Activated CD8-positive, alpha-beta T cell treated with anti-CD3 and anti-CD28 coated beads for 36 hours (primary cell): Measurements from ENCODE around the gene AUTS2. TPM values are rescaled to one million over a fixed set of nuclear protein-coding genes. Genes with fewer than 3 reads are reported as not detected.

Experiments used
- ATAC-seq: fragments of 200-7000 bp; cut with Tn5 transposase; one replicate; pipeline ENCODE4 v1.10.0; 2021; ENCODE audit warnings: mild to moderate bottlenecking, moderate library complexity
- CTCF ChIA-PET: fragments of 350-600 bp; sonication (Branson Sonifier 250); formaldehyde crosslinking; loops from one replicate; lab custom pipeline; 2021; ENCODE audit warnings: antibody characterized with exemption; lab: Charles Lee
- POLR2A ChIA-PET: fragments of 350-600 bp; sonication (Branson Sonifier 250); formaldehyde crosslinking; loops from one replicate; lab custom pipeline; 2021; ENCODE audit warnings: antibody characterized with exemption; lab: Charles Lee
- DNase-seq: peaks from one replicate; pipeline ENCODE4 v3.0.0-alpha.2; 2020
- H3K27ac Mint-ChIP-seq: one replicate; pipeline ENCODE4 v1.8.0; 2021; ENCODE audit warnings: mild to moderate bottlenecking, mixed read lengths
- H3K27me3 Mint-ChIP-seq: one replicate; pipeline ENCODE4 v1.8.0; 2021; ENCODE audit warnings: mixed read lengths
- H3K36me3 Mint-ChIP-seq: one replicate; pipeline ENCODE4 v1.8.0; 2021; ENCODE audit warnings: low read depth, mixed read lengths
- H3K4me1 Mint-ChIP-seq: one replicate; pipeline ENCODE4 v1.8.0; 2021; ENCODE audit warnings: low read depth, mixed read lengths
- H3K4me3 Mint-ChIP-seq: one replicate; pipeline ENCODE4 v1.8.0; 2021; ENCODE audit warnings: mild to moderate bottlenecking, moderate library complexity, mixed read lengths
- H3K9me3 Mint-ChIP-seq: one replicate; pipeline ENCODE4 v1.8.0; 2021; ENCODE audit warnings: mixed read lengths
- CTCF ChIP-seq: fragments of 200-600 bp; IDR thresholded peaks from one replicate; pipeline ENCODE4 v1.8.0; 2022; ENCODE audit warnings: antibody characterized with exemption, mild to moderate bottlenecking
- intact Hi-C: fragments of 100-400 bp; cut with micrococcal nuclease; formaldehyde crosslinking; loops from one replicate; pipeline ENCODE4 v1.10.0; 2022
- total RNA-seq, 2 experiments: library from RNA; stranded (reverse); gene quantifications; one replicate each; pipeline ENCODE4 v1.2.3, GENCODE V29; 2021

The AUTS2 gene
- total RNA-seq, 2 experiments from 2014 or later = 3.1 to 3.3 TPM

- H3K27me3 Mint-ChIP-seq = peaks cover 6% of the 10 kb centered on the region
- ATAC-seq = no peak
- no peak overlapping the region for H3K27ac Mint-ChIP-seq
- no peaks in the 10 kb centered on the region for H3K36me3 Mint-ChIP-seq
- intact Hi-C loops = no loop called here
- POLR2A ChIA-PET = no interaction called here
- H3K9me3 Mint-ChIP-seq = no peaks in the 10 kb centered on the region
- H3K4me3 Mint-ChIP-seq = no peak overlapping the region
- H3K4me1 Mint-ChIP-seq = peaks cover 10% of the 10 kb centered on the region
- CTCF ChIA-PET = no interaction called here
- no peak for TF ChIP-seq CTCF
- no peak for DNase-seq
Observed at GRCh38 chr7:69692611-69693010, 94.3 kb downstream of the AUTS2 start.

DNA sequence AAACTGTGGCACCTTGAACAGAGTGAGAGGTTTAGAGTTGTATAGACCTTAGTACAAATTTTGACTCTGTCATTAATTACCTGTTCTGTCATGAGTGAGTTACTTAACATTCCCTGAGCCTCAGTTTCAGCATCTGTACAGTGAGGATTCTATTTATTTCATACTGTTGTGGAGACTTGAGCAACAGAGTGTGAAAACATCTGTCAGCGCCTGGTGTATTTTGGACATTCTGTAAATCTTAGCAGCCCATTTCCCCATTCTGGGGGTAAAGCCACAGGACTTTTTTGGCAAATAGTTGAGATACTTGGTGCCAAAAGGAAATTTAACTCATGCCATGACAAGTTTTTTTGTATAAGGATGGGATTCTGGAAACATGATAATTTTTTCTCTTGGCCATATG, 94.8 kb downstream of the AUTS2 start:
- POLR2A ChIA-PET = no interaction called here
- Mint-ChIP-seq H3K4me1 (peaks cover 10% of the 10 kb centered on the region), H3K27me3 (peaks cover 6% of the 10 kb centered on the region), H3K9me3 (no peaks in the 10 kb centered on the region), H3K4me3 (no peak overlapping the region), H3K36me3 (no peaks in the 10 kb centered on the region), H3K27ac (no peak overlapping the region)
- CTCF ChIA-PET = no interaction called here
- no peak for DNase-seq
- no peak for ATAC-seq
- intact Hi-C loops = no loop called here
- TF ChIP-seq CTCF = no peak

DNA sequence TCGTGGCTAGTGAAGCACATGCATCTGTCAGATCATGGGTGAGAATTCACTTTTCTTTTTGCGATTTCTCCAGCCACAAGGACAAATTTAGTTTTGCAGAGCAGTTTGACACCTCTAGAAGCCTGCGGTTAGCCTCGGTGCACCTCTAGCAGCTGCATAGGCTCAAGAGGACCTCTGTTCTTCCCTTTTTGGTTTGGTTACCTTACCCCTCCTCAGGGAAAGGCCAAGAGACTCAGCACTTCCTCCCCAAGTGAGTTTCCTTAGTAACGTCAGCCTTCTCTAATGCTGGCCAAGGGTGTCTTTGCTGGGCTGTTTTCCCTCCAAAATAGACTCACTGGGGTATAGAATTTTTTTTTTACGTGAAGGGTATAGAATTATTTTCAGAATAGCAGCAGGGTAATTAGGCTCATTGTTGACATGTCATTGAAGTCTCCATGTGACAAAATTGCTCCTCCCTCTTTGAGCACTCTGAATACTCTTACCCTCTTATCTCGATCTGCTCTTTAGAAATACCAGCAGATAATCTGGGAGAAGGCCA, 97.8 kb downstream of the AUTS2 start:
- Mint-ChIP-seq H3K27me3 (peaks cover 6% of the 10 kb centered on the region), H3K9me3 (no peaks in the 10 kb centered on the region), H3K36me3 (no peaks in the 10 kb centered on the region), H3K4me3 (no peak overlapping the region), H3K27ac (no peak overlapping the region), H3K4me1 (peaks cover 10% of the 10 kb centered on the region)
- ChIA-PET POLR2A (no interaction called here), CTCF (no interaction called here)
- DNase-seq = peak; percentile 18
- peak; percentile 55 for ATAC-seq
- intact Hi-C loops = no loop called here
- no peak for TF ChIP-seq CTCF

GRCh38 chr7:69696686-69697685, 98.7 kb downstream of the AUTS2 start:
- intact Hi-C loops = no loop called here
- ATAC-seq (no peak), DNase-seq (no peak)
- CTCF ChIA-PET = no interaction called here
- H3K4me3 Mint-ChIP-seq = no peak overlapping the region
- peaks cover 6% of the 10 kb centered on the region for H3K27me3 Mint-ChIP-seq
- H3K9me3 Mint-ChIP-seq = no peaks in the 10 kb centered on the region
- POLR2A ChIA-PET = no interaction called here
- H3K36me3 Mint-ChIP-seq = no peaks in the 10 kb centered on the region
- TF ChIP-seq CTCF = no peak
- peaks cover 10% of the 10 kb centered on the region for H3K4me1 Mint-ChIP-seq
- no peak overlapping the region for H3K27ac Mint-ChIP-seq
